ENCODE results near the gene ROCK2.

DNA sequence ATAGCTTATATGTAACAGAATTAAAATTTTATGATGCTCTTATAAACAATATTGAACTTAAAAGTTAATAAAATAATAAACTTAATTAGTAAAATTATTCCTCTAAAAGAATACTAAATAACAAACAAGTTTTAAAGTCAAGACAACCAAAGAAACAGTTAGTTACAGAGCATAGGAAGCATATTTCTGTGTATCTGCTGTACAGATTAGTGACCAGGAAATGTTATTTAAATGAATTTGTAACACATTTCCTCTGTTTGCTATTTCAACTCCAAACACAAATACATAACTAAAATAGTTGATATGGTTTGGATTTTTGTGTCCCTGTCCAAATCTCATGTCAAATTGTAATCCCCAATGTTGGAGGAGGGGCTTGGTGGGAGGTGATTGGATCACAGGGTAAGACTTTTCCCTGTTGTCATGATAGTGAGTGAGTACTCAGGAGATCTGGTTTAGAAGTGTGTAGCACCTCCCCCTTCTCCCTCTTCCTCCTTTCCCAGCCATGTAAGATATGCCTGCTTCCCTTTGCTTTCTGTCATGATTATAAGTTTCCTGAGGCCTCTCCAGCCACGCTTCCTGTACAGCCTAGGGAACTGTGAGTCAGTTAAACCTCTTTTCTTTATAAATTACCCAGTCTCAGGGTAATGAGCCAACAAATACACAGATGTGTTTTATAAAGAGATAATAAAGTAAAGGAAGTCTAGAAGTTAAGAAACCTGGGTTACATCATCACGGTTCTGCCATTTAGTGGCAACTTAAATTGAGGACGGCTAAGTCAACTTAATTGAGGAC is 51.8 kb downstream of the ROCK2 start:
- TF ChIP-seq, protein P1, sequence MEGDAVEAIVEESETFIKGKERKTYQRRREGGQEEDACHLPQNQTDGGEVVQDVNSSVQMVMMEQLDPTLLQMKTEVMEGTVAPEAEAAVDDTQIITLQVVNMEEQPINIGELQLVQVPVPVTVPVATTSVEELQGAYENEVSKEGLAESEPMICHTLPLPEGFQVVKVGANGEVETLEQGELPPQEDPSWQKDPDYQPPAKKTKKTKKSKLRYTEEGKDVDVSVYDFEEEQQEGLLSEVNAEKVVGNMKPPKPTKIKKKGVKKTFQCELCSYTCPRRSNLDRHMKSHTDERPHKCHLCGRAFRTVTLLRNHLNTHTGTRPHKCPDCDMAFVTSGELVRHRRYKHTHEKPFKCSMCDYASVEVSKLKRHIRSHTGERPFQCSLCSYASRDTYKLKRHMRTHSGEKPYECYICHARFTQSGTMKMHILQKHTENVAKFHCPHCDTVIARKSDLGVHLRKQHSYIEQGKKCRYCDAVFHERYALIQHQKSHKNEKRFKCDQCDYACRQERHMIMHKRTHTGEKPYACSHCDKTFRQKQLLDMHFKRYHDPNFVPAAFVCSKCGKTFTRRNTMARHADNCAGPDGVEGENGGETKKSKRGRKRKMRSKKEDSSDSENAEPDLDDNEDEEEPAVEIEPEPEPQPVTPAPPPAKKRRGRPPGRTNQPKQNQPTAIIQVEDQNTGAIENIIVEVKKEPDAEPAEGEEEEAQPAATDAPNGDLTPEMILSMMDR (conservative IDR thresholded peaks at IDR 0.05), result no peak
- no peak for TF ChIP-seq ZFX (IDR thresholded peaks at IDR 0.05)

Data from C4-2B (cell line).